LNCaP clone FGC (cell line): ENCODE results near the gene ZNF597.

ENCODE experiments used
- DNase-seq: peaks from one replicate; pipeline ENCODE4 v3.0.0-alpha.2; 2011; ENCODE audit warnings: low read depth
- H3K4me3 ChIP-seq: 2 replicates; pipeline ENCODE4 v1.5.1; 2011; ENCODE audit warnings: mild to moderate bottlenecking, low read depth, low read length, control low read depth
- TF ChIP-seq, protein P1 (sequence below): IDR thresholded peaks from 2 replicates; pipeline ENCODE4 v1.5.1; 2012; ENCODE audit warnings: mild to moderate bottlenecking; ENCODE audit not compliant: control insufficient read depth, insufficient read depth; ENCODE audit errors: extremely low read depth

ZNF597 gene

DNA sequence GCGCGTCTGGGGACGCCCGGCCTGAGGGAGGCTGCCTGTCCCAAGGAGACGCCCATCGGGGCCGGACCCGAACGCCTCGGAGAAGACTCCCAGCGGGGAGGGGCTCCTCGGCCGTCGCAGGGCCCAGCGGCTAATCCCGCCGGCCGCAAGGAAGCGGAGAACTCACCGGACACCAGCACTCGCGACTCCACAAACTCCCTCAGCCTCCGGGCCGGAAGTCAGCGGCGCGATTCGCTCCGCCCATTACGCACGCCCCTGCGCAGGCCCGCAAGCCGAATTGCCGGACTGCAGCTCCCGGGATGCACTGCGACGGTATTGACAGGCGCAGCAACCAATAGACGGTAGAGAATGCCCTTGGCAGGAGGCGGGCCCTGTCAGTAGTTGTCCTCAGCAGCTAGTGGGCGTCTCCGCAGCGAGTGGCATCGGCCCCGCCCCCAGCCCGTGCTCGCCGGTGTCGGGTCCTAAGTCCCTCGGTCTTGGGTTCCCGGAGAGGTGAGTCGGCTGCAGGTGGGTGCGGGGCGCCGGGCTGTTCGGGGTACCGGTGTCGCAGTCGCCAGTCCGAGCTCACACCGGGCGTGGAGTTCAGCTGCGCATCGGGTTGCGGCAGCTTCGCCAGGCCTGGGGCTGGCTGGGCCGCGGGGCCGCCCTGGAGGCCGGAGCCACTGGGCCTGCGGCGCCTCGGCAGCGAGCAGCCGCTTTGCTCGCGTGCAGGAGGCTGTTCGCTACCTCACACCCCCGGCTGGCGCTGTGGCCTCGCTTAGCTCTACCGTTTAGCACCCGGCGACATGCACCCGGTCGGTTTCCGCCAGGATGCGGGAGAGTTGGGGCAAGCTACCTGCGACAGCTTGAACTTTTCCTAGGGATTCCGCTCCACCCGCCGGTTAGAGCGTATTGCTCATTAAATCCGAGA, 42.3 kb downstream of the ZNF597 start, which contains the start of the genes ZNF174 and ZSCAN32:
Gene ZNF174 (plus strand): TSS at position 437 of the 910 bp plus-strand sequence. CDS start 790 bp downstream, outside the sequence.
Gene ZSCAN32 (minus strand): TSS at position 226 of the 910 bp plus-strand sequence. CDS start 3,447 bp downstream, outside the sequence.
- H3K4me3 ChIP-seq: peak within 1 kb of the TSS; percentile 77
- TF ChIP-seq, protein P1, sequence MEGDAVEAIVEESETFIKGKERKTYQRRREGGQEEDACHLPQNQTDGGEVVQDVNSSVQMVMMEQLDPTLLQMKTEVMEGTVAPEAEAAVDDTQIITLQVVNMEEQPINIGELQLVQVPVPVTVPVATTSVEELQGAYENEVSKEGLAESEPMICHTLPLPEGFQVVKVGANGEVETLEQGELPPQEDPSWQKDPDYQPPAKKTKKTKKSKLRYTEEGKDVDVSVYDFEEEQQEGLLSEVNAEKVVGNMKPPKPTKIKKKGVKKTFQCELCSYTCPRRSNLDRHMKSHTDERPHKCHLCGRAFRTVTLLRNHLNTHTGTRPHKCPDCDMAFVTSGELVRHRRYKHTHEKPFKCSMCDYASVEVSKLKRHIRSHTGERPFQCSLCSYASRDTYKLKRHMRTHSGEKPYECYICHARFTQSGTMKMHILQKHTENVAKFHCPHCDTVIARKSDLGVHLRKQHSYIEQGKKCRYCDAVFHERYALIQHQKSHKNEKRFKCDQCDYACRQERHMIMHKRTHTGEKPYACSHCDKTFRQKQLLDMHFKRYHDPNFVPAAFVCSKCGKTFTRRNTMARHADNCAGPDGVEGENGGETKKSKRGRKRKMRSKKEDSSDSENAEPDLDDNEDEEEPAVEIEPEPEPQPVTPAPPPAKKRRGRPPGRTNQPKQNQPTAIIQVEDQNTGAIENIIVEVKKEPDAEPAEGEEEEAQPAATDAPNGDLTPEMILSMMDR: no peak
- DNase-seq: peak; percentile 98

DNA sequence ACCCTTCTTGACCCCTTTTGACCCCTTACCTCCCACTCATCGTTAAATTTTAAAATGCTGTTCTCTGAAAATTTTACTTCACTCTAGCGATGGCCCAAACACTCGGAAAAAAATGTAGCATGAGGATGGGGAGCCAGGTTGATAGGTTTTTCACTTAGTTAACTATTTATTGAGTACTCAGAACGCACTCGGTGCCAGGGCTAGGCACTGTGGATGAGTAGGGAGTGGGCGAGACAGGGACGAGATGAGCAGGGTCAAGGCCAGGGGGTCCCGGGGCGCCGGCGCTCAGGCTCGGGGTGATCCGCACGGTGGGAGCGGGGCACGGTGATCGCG, 42.9 kb downstream of the ZNF597 start:
- DNase-seq: no peak
- H3K4me3 ChIP-seq: peak overlapping the region; percentile 77
- TF ChIP-seq, protein P1: no peak

DNA sequence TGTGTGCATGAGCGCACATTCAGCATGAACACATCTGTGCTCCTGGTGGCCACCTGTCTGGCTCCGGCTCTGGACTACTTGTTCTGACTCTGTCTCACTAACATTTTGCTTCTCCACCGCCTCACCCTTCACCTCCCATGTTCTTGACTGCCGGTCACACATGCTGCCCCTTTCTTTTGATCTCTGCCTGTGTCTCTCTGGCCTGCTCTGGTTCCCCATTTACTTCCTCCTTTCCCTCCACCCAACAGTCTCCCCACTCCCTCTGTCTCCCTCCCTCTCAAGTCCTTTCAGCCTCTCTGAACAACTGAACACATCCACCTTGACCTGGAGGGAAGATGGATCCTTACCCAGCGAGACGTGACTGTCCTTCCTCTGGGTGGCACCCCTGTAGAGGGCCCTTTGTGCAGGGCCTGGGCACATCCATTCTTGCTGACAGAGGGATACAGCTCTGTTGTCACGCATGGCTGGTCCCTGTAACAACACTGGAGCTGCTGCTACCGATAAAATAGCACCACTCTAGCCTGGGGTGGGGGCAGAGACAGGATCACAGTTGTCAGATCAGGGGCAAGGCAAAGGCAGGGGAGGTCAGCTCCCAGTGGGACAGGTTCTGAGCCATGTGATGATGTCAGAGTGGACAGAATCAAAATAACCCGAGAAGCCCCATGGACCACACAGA, 53.5 kb downstream of the ZNF597 start:
- no peak overlapping the region for H3K4me3 ChIP-seq
- TF ChIP-seq, protein P1: no peak
- DNase-seq: no peak

DNA sequence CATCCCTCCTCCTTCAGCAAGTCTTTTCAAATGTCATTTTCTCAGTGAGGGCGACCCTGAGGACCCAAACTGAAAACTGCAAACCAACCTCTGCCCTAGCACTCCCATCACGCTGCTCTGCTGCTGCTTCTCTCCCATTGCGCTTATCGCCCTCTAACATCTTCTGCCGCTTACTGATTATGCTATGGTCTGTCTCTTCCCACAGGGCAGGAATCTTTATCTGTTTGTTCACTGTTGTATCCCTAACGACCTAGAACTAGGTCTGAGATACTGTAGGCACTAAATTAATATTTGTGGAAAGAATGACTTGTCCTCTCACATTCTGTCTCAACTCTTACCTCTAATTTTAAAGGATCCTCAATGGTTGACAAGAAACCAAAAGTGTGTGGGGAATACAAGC, 55.0 kb downstream of the ZNF597 start:
- TF ChIP-seq, protein P1: no peak
- H3K4me3 ChIP-seq: no peak overlapping the region
- DNase-seq: no peak

DNA sequence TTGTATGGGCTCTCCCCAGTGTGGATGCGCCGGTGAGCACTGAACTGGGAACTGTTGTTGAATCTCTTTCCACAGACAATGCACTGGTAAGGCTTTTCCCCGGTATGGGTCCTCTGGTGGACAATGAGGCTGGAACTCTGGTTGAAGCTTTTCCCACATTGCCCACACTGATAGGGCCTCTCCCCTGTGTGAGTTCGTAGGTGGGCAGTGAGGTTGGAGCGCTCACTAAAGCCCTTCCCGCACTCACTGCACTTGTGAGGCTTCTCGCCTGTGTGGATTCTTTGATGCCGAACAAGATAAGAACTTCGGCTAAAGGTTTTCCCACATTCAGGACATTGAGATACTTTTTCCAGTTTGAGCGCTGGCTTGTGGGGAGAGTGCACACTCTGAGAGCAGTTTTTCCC, 60.3 kb downstream of the ZNF597 start:
- no peak for DNase-seq
- H3K4me3 ChIP-seq: no peak overlapping the region
- TF ChIP-seq, protein P1: no peak
